Activated naive CD8-positive, alpha-beta T cell treated with anti-CD3 and anti-CD28 coated beads, Interleukin-2, amount 50 U/mL, for 16 hours (primary cell): ENCODE results near the gene YES1.
A peak's percentile ranks its signal among the peaks of the same experiment; 100 is the strongest.

Experiments
- DNase-seq: peaks from one replicate; pipeline ENCODE4 v3.0.0-alpha.2; 2020; ENCODE audit warnings: low read depth, low spot score

YES1 gene

GRCh38 chr18:811892-812375 lies at the start of gene YES1:
Gene YES1 (minus strand): TSS chr18:812242. CDS start chr18:756827, 55,415 bp downstream.
- peak; percentile 10 for DNase-seq

- no peak for DNase-seq
Observed at GRCh38 chr18:857986-858385, 45.9 kb upstream of the YES1 start.

GRCh38 chr18:853471-853870 lies 41.4 kb upstream of the YES1 start:
- no peak for DNase-seq

- DNase-seq: no peak
Observed at GRCh38 chr18:850960-851359, 38.9 kb upstream of the YES1 start.

DNA sequence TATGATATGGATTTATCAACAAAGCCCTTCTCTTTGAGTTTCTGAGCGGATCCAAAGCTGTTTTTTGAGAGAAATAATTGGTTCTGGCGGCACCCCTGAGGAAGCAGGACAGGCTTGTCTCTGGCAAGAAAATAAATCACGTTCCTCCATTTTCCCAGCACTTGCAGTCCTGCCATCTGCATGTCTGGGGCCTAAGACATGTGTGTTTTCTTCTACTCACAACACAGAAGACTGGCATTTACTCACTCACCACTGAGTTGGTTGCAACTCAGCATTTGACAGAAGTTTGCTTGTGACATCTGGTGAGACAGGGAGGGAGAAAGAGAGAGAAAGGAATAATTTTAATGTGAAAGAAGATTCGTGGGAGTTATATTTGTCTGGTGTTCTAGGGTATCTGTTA lies 37.0 kb upstream of the YES1 start:
- DNase-seq: no peak

- no peak for DNase-seq
Observed at GRCh38 chr18:848062-848861, 36.2 kb upstream of the YES1 start.

DNA sequence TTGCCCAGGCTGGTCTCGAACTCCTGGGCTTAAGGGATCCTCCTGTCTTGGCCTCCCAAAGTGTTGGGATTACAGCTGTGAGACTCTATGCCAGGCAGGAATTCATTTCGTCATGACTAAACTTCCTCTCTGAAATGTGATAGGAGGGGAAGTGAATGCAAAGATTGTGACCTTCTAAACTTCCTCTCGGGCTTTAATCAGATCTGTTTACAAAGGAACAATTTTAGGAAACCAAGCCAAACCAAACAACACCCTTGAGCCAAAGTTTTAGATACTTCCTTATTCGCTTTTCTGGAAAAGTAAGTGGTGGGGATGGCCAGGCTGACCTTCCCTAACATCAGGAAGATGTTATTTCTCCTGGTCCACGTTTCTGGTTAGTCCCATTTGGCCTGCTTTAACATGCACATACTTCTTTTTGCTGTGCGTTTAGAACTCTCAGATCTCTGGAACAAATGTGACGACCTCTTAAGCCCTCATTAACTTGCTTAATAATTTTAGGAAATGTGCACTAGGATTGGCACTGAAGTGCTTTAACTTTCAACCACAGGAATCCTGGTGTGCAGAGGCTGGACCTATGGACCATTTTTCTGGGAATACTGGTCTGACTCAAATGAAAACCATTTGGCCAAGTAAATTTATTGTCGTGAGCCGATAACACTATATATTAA lies 33.2 kb upstream of the YES1 start:
- DNase-seq: no peak

GRCh38 chr18:841647-842370 lies 29.8 kb upstream of the YES1 start:
- no peak for DNase-seq

DNA sequence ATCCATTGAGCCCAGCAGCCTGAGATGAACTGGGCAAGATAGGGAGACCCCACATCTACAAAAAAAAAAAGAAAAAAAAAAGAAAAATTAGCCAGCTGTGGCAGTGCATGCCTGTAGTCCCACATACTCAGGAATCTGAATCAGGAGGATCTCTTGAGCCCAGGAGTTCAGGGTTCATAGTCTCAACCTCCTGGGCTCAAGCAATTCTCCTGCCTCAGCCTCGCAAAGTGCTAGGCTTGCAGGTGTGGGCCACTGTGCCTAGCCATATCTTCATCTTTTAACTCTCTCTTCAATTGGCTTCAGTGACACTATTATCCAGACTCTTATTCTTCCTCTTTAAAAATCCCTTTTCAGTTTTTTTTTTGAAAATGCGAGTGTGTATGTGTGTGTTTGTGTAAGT lies 28.5 kb upstream of the YES1 start:
- no peak for DNase-seq

- no peak for DNase-seq
Observed at GRCh38 chr18:840023-840408, 28.0 kb upstream of the YES1 start.

- DNase-seq: peak; percentile 78
Observed at GRCh38 chr18:839224-840022, 27.4 kb upstream of the YES1 start.

DNA sequence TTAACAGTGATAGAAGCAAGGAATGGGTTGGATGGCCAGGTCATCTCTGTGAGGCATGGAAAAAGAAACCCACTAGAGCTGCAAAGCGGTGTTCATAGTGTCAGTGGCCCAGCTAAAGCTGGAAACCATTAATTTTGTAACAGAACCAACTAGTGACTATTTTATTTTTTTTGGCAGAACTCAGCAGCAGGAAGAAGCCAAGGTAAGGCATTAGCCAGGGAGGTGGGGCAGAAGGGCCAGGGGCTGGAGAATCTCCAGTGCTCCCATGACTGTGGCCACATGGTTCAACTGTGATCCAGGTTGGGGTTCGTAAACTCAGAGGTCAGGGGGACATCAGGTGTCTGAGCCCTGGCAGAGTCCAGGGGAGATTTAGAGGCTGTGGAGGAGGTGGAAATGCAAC lies 25.9 kb upstream of the YES1 start:
- no peak for DNase-seq

DNA sequence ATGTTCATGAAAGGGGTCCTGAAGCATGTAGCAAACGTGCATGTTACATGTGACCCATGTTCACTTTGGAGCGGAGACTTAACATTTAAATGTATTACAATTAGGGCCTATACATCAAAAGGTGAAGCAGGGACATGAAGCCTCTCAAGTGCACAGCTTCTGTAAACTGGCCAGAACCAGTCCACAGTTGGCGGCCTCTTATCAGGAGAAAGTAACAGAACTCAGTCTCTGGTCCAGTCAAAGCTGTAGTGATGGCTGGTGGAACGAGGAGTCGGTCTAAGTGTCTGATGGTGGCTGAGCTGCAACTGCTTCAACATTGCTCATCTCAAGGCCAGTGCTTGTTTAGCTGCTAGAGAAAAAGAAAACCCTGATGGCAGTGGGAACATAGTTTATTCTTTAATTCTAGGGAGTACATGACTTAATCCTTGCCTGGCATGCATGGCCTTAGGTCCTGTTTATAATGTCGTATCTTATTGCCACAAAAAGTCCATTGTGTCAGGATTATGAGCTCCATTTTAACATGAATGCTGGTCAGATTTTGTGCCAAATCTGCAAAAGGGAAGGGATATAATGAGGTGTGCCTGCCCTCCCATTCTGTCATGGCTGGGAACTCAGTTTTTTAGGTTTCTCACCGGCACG lies 22.2 kb upstream of the YES1 start:
- DNase-seq: no peak

DNA sequence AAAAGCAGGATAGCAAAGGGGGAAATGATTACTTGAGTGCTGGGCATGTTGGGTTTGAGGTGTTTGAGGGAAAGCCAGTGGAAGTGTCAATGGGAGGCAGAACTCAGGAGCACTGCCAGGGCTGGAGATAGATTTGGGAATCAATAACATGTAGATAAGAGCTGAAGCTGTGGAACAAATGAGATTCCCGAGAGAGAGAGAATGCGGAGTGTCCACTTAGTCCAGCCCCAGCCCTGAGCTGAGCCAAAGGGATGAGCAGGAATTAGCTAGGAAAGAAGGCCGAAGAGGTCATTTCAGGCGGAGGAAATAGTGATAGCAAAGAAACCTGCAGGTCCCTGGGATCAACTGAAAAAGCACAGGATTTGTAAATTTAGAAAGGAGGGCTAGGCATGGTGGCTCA lies 21.2 kb upstream of the YES1 start:
- DNase-seq: no peak

DNA sequence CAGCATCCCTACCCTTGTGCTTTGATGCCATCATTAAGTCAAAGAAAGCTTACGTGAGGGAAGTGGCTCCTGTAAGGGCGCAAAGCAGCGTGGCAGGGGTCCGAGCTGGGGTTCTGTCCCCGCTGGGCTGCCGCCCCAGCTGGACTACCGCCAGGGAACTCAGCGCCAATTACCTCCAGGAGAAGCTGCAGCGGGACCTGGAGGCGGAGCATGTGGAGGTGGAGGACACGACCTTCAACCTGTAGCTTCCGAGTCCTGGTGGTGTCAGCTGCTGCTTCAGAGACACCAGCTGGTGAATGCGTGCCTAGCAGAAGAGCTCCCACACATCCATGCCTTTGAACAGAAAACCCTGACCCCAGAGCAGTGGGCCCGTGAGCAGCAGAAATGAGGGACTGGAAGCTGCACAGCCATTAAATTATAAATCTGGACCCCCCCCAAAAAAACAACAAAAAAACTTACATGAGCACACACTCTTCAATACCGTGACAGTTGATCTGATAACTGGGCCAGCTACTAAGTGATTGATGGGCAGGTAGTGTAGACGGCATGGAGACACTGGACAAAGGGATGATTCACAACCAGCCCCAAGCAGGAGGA lies 20.1 kb upstream of the YES1 start:
- no peak for DNase-seq

DNA sequence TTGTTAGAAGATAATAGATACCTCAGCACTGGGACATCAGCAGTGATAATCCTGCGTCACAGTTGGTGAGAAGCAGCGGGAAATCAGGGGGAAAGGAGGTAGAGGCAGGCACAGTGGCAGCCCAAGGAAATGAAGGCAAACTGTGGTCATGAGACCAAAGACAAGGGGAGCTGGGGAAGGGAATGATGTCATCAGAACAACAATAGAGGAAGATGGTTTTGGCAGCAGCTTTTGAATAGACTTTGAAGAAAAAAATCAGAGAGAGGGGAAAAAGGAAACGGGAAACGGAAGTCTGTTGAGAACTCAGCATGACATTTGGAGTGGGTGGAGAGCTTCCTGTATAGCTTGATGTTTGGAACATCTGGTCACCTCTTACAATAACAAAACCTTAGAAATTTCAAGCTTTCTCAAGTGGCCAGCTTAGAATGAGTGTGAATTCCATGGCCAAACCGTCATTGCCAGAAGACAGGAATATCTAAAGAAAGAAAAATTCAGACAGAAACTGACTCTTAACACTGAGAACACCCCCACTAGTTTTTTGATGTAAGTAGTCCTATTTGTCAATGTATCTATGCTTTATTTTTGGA lies 18.4 kb upstream of the YES1 start:
- DNase-seq: no peak

DNA sequence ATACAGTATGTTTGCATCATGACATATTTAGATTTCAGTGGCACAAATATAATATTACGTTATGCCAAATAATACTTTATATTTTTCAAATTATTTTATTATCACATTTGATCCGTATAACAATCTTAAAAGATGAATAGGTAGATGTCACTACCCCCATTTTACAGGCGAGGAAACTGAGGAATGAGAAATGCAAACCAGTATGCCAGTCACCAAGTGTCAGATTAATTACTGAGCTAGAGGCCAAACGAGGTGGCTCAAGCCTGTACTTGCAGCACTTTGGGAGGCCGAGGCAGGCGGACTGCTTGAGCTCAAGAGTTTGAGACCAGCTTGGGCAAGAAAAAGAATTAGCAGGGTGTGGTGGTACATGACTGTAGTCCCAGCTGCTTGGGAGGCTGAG lies 17.4 kb upstream of the YES1 start:
- DNase-seq: no peak

DNA sequence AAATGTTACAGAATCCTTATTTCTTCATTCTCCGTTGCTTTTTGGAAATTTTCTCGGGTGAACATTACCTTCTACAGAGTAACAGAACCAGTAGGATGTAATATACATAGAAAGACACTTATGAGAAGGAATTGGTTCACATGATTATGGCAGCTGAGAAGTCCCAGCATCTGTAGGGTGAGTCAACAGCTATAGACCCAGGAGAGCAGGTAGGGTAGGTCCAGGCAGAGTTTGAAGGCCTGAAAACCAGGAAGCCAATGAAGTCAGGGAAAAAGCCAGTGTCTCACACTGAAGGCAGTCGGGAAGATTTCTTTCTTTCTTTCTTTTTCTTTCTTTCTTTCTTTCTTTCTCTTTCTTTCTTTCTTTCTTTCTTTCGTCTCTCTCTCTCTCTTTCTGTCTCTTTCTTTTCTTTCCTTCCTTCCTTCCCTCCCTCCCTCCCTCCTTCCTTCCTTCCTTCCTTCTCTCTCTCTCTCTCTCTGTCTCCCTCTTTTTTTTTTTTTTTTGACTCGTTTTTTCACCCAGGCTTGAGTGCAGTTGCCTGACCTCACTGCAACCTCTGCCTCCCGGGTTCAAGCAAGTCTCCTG lies 15.1 kb upstream of the YES1 start:
- no peak for DNase-seq

- DNase-seq: no peak
Observed at GRCh38 chr18:825891-826585, 14.0 kb upstream of the YES1 start.
